Stomach (tissue), 4 donors: ENCODE results near the gene PRKCA.

Experiments used
- POLR2A ChIP-seq, 4 donors: fragments of 450-650 bp; IDR thresholded peaks; one replicate each; pipeline ENCODE4 v1.6.1; 2016; ENCODE audit warnings: antibody characterized with exemption in 4 of 4, control low read depth in 2 of 4, mild to moderate bottlenecking in 1 of 4, moderate library complexity in 1 of 4
- TF ChIP-seq, protein P1 (sequence below), 7 experiments: fragments of 450-650 bp in 4 of 7; fragments of 200-600 bp in 3 of 7; sonication (generic) in 3 of 7; IDR thresholded peaks; one replicate each; pipeline ENCODE4 v1.5.1; 2016 to 2019; ENCODE audit warnings: antibody characterized with exemption in 7 of 7, control low read depth in 2 of 7, mild to moderate bottlenecking in 1 of 7

DNA sequence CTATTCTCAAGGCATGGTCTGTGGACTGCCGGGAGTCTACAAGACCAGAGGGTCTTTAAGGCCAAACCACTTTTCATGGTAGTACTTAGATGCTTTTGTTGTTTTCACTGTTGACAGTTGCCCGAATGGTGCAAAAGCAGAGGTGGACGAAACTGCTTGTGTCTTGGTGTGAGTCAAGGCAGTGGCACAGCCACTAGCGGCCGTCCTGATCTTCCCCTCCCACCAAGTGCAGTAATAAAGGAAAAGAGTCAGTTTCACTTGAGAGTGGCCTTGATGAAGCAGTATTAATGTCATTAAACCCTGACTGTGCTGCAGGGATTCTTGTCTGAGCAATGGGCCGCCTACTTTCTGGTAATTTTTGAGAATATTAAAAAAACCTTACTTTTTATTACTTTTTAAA is 109.1 kb downstream of the PRKCA start:
- no peak for TF ChIP-seq POLR2A (IDR thresholded peaks at IDR 0.05)
- TF ChIP-seq, protein P1, sequence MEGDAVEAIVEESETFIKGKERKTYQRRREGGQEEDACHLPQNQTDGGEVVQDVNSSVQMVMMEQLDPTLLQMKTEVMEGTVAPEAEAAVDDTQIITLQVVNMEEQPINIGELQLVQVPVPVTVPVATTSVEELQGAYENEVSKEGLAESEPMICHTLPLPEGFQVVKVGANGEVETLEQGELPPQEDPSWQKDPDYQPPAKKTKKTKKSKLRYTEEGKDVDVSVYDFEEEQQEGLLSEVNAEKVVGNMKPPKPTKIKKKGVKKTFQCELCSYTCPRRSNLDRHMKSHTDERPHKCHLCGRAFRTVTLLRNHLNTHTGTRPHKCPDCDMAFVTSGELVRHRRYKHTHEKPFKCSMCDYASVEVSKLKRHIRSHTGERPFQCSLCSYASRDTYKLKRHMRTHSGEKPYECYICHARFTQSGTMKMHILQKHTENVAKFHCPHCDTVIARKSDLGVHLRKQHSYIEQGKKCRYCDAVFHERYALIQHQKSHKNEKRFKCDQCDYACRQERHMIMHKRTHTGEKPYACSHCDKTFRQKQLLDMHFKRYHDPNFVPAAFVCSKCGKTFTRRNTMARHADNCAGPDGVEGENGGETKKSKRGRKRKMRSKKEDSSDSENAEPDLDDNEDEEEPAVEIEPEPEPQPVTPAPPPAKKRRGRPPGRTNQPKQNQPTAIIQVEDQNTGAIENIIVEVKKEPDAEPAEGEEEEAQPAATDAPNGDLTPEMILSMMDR (IDR thresholded peaks at IDR 0.05), result no peak
